Rectal smooth muscle tissue (tissue), 1 donor: ENCODE data around the gene P2RY2.

ENCODE experiments used
- H3K27ac ChIP-seq: one replicate; pipeline ENCODE4 v1.7.0; 2013; ENCODE audit warnings: low read depth, low read length, inconsistent platforms
- H3K27me3 ChIP-seq: one replicate; pipeline ENCODE4 v1.7.0; 2013; ENCODE audit warnings: low read length; ENCODE audit not compliant: control insufficient read depth, insufficient read depth
- H3K36me3 ChIP-seq: one replicate; pipeline ENCODE4 v1.7.0; 2013; ENCODE audit warnings: low read length; ENCODE audit not compliant: control insufficient read depth, insufficient read depth
- H3K4me1 ChIP-seq: one replicate; pipeline ENCODE4 v1.7.0; 2013; ENCODE audit warnings: low read length; ENCODE audit not compliant: control insufficient read depth, insufficient read depth
- H3K4me3 ChIP-seq: one replicate; pipeline ENCODE4 v1.7.0; 2013; ENCODE audit warnings: low read length
- H3K9ac ChIP-seq: one replicate; pipeline ENCODE4 v1.7.0; 2013; ENCODE audit warnings: low read length

The P2RY2 gene

DNA sequence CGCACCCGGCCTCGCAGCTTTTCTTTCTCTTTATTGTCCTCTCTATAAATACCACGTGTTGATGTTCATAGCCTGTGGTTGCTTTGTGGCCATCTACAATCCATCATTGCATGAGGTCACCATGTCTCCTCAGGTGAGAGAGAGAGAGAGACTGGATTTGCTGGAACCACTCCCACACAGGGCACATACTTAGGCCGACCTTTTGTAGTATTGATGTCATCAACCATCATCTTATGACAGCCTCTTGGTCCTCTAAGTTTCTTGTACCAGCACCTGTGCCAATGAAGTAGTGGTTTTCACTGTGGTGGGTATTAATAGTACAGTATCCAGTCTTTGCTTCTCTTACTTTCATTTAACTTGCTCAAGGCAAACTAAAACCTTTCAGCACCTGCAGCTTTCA, 31.2 kb downstream of the P2RY2 start:
- H3K4me1 ChIP-seq = no peaks in the 10 kb centered on the region
- no peaks in the 10 kb centered on the region for H3K27me3 ChIP-seq
- H3K4me3 ChIP-seq = no peak overlapping the region
- H3K36me3 ChIP-seq = no peaks in the 10 kb centered on the region
- H3K27ac ChIP-seq = no peak overlapping the region
- H3K9ac ChIP-seq = no peak overlapping the region

DNA sequence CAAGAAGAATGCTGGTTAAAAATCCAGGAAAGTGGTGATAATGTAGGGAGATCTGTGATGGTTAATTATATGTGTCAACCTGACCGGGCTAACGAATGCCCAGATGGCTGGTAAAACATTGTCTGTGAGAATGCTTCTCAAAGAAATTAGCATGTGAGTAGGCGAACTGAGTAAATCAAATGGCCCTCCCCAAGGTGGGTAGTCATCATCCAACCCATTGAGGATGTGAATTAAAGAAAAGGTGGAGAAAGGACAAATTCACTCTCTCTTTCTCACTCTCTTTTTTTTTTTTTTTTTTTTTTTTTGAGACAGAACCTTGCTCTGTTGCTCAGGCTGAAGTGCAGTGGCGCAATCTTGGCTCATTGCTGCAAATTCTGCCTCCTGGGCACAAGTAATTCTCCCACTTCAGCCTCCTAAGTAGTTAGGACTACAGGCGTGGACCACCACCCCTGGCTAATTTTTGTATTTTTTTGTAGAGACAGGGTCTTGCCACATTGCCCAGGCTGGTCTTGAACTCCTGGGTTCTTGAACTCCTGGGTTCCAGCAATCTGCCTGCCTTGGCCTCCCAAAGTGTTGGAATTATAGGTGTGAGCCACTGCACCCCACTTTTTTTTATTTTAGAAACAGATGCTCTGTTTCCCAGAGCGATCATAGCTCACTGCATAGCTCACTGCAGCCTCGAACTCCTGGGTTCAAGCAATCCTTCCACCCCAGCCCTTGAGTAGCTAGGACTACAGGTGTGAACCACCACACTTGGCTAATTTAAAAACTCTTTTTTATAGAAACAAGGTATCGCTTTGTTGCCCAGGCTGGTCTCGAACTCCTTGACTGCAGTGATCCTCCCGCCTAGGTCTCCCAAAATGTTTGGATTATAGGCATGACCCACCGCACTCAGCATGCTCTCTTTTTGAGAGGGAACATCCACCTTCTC, 32.0 kb downstream of the P2RY2 start:
- H3K4me1 ChIP-seq = no peaks in the 10 kb centered on the region
- no peak overlapping the region for H3K4me3 ChIP-seq
- H3K27me3 ChIP-seq = no peaks in the 10 kb centered on the region
- H3K9ac ChIP-seq = no peak overlapping the region
- no peak overlapping the region for H3K27ac ChIP-seq
- no peaks in the 10 kb centered on the region for H3K36me3 ChIP-seq

DNA sequence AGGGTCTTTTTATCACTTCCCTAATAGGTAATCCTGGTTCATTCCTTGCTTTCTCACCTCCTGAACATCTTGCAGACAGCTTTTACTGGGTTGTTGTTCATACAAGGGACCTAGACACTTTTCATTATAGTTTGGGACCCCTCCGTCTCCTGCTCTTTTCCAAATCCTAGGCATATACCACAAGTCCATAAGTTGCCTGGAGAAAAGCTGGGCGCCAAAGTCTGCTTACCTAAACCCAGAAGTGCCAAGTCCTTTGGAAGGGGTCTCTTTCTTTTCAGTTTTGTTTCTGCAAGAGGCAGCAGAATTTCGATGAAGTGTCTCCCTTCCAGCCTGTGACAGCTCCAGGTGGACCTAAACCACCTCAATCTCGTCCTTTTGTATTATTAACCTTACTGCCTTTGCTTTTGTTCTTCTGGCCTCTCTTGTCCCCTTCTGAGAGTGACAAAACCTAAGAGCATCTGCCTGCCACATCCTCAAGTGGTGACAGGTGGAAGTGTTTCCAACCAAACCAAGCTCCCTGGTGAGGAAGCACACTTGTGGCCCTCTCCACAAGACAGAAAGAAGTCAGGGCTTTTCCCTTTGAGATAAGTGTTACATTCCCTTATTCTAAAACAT, 34.6 kb downstream of the P2RY2 start:
- Histone ChIP-seq H3K4me3 (no peak overlapping the region), H3K27me3 (no peaks in the 10 kb centered on the region), H3K36me3 (no peaks in the 10 kb centered on the region), H3K27ac (no peak overlapping the region), H3K9ac (no peak overlapping the region), H3K4me1 (no peaks in the 10 kb centered on the region)

DNA sequence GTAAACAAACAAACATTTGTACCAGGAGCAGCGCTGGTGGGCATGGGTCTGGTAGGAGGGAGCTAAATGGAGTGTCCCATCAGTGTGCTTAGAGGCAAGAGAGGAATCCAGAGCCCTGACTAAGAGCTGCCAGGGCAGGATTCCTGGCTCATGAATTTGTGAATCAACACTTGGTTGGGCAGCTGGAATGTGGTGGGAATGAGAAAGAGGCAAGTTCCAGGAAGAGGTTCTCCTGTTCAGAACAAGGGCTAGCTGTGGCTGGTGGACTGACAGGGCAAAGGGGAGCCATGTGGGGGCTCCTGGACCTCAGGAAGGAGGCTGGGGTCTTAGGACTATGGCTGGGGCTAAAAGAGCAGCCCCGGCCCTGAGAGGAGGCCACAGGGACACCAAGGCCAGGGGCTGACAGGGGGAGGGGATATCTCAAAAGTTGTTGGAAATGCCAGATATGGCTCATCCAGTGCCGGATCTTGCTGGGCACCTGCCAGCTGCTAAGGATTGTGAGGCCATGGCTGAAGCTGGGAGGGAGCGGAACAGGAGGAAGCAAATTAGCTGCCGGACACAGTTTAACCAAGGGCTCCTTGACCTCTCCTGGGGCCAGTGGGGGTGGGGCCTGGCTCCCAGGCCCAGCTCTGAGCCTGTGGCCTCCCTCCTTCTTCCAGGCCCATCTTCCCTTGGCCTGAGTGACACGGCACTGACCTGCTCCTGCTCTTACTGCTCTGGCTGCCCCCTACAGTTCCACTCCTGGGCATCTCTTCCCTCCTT, 39.4 kb downstream of the P2RY2 start:
- no peak overlapping the region for H3K27ac ChIP-seq
- H3K9ac ChIP-seq = no peak overlapping the region
- H3K4me3 ChIP-seq = no peak overlapping the region
- H3K27me3 ChIP-seq = no peaks in the 10 kb centered on the region
- H3K36me3 ChIP-seq = no peaks in the 10 kb centered on the region
- no peaks in the 10 kb centered on the region for H3K4me1 ChIP-seq

DNA sequence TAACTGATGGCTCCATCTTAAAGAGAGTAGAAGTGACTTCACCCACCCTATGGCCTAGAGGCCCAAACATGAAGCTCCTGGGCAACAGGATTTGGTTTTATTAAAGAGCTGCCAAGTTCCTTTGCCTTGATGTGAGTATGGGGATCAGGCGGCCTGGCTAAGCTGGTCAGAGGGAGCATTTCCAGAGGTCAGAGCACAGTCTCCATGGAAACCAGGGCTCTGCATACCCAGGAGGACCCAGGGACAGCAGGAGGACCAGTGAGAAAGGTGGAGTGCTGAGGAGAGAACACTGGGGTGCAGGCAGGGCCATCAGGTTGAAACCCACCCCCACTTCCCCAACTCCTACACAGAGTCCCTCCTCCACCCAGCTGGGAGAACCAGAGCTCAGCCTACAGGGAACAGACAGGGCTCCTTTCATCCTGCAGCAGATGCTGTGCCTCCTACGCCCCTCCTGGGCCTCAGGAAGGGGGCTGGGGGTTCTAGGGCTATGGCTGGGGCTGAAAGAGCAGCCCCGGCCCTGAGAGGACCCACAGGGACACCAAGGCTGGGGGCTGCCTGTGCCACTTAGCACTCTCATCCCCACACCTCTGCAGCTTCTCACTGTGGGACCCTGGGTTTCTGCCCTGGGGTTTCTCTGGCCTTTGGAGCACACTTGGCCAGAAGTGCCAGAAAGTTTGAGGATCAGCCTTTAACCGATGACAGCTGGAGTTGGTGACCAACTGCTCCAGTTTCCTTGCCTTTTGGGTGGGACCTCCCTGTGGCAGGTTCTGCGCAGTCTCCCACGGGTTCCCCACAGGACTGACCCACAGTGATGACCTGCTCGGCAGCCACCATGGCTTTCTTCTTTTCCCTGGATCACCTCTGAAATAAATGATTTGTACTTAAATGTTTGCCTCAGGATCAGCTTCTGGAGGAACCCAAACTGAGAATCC, 40.3 kb downstream of the P2RY2 start:
- Histone ChIP-seq H3K9ac (no peak overlapping the region), H3K36me3 (no peaks in the 10 kb centered on the region), H3K4me3 (no peak overlapping the region), H3K27ac (no peak overlapping the region), H3K27me3 (peaks cover 3% of the 10 kb centered on the region), H3K4me1 (no peaks in the 10 kb centered on the region)

DNA sequence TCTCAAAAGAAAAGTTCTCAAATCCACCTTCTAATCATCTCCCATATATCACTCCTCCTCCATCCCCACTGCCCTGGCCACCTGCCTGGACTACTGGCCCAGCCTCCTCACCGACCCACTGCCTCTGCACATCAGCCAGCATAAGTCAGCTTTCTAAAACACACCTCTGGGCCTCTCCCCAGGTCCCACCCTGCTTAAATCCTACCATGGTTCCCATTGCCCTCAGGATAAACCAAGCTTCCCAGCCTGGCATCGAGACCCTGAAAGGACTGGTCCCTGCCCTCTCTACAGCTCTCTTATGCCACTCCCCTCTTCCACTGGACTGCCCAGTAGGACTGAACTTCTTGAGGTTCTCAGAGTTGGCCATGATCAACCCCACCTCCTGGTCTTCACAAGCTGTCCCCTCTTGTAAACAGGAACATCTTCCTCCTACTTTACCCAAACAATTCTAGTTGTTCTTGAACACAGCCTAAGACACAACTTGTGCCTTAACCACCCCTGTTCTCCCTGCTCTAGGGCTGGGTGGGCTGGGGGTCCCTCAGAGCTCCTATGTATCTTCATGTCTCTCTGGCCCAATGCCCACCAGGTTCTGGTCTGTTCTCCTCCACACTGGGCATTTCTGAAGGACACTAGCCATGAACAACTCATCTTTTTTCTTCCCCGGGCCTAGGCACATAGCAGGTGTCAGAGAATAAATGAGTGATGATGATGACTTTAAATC, 41.5 kb downstream of the P2RY2 start:
- Histone ChIP-seq H3K27me3 (peaks cover 3% of the 10 kb centered on the region), H3K4me1 (no peaks in the 10 kb centered on the region), H3K9ac (no peak overlapping the region), H3K4me3 (no peak overlapping the region), H3K27ac (no peak overlapping the region), H3K36me3 (no peaks in the 10 kb centered on the region)

DNA sequence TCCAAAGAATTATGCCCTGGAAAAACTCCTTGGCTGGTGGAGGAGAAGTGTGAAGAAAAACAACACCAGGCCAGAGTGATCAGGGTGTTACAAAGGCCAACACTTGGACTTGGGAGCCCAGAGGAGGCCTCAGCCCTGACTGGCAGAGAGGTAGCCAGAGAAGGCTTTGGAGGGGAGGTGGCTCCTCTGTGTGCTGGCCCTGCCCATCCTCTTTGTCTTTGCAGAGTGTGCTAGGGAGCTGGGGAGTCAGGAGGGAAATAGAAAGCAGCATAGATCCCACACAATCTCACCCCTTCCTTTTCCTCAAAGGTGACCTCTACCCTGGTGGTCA, 42.0 kb downstream of the P2RY2 start:
- Histone ChIP-seq H3K4me1 (no peaks in the 10 kb centered on the region), H3K27ac (no peak overlapping the region), H3K9ac (no peak overlapping the region), H3K4me3 (no peak overlapping the region), H3K27me3 (peaks cover 3% of the 10 kb centered on the region), H3K36me3 (no peaks in the 10 kb centered on the region)

DNA sequence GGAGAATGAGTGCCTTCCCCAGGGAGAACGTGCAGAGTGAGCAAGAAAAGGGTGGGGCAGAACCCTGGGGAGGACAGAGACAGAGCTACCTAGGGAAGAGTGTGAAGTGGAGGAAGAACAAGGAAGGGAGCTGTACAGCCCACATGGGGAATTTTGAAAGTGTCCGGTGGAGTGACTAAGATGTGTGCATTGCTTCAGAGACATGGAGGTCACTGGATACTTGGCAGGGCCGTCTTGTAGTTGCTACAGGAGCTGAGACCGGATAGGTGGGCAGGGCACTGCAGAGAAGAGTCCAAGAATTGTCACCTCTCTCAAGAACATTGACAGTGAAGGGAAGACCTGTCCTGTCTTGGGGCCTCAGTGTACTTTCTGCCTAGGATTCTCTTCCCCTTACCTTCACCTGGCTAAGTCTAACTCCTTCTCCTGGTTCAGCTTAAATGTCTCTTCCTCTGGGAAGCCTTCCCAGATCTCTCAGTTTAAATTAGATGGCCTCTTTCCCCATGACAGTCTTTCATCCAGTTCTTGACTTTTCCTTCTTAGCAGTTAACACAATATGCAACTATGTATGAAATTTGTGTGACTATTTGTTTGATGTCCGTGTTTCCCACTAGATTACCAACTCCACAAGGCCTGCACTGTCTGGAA, 44.9 kb downstream of the P2RY2 start:
- H3K4me3 ChIP-seq = no peak overlapping the region
- H3K9ac ChIP-seq = no peak overlapping the region
- no peak overlapping the region for H3K27ac ChIP-seq
- no peaks in the 10 kb centered on the region for H3K4me1 ChIP-seq
- H3K36me3 ChIP-seq = no peaks in the 10 kb centered on the region
- peaks cover 6% of the 10 kb centered on the region for H3K27me3 ChIP-seq

DNA sequence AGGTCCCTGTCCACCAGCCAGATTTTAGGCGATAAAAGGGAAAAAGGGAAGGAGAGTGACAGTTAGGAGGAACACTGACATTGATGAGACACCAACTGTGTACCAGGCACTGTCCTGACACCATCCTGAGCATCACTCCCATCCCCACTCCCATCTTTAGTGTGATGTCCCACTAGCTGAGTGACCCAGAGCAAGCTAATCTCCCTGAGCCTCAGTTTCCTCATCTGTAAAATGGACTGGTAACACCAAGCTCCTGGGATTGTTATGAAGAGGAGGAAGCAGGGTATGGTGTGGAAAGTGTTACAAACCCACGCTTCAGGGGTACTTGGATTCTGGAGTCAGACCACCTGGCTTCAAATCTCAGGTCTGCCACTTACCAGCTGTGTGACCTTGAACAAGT, 45.6 kb downstream of the P2RY2 start:
- Histone ChIP-seq H3K4me1 (no peaks in the 10 kb centered on the region), H3K4me3 (no peak overlapping the region)

DNA sequence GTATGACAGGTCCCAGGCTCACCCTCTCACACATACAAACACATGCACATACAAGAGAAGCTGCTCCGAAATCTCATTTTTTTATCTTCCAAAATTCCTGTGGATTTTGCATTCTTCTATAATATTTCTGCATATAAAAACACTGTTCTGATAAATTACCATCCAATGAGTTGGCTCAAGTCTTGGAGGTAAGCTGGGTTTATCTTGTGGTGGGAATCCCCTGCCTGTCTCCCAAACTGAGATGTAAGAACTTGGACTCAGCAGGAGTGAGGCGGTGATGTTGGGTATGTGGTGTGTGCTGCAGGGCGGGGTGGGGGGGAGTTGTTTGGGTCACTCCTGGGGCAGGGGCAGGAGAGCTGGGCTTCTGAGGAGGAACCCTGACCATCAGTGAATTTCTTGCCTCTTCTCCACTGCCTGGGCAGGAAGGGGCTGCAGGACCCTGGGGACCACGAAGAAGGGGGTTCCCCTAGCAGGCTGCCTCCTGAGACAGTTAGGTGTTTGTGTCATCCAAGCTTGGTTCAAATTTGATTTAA, 47.3 kb downstream of the P2RY2 start:
- Histone ChIP-seq H3K4me3 (no peak overlapping the region), H3K4me1 (no peaks in the 10 kb centered on the region), H3K36me3 (no peaks in the 10 kb centered on the region), H3K27me3 (peaks cover 6% of the 10 kb centered on the region), H3K27ac (no peak overlapping the region), H3K9ac (no peak overlapping the region)

More for the DNA sequence above, 45.6 kb downstream of the P2RY2 start:
- no peak overlapping the region for H3K27ac ChIP-seq
- H3K27me3 ChIP-seq = peaks cover 6% of the 10 kb centered on the region
- no peak overlapping the region for H3K9ac ChIP-seq
- H3K36me3 ChIP-seq = no peaks in the 10 kb centered on the region
